ENCODE data around the gene TNRC6B.

- TF ChIP-seq, protein P1, sequence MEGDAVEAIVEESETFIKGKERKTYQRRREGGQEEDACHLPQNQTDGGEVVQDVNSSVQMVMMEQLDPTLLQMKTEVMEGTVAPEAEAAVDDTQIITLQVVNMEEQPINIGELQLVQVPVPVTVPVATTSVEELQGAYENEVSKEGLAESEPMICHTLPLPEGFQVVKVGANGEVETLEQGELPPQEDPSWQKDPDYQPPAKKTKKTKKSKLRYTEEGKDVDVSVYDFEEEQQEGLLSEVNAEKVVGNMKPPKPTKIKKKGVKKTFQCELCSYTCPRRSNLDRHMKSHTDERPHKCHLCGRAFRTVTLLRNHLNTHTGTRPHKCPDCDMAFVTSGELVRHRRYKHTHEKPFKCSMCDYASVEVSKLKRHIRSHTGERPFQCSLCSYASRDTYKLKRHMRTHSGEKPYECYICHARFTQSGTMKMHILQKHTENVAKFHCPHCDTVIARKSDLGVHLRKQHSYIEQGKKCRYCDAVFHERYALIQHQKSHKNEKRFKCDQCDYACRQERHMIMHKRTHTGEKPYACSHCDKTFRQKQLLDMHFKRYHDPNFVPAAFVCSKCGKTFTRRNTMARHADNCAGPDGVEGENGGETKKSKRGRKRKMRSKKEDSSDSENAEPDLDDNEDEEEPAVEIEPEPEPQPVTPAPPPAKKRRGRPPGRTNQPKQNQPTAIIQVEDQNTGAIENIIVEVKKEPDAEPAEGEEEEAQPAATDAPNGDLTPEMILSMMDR (IDR thresholded peaks at IDR 0.05; ENCODE audit: poor library complexity, severe bottlenecking), result no peak
- no peak for TF ChIP-seq POLR2AphosphoS5 (IDR thresholded peaks at IDR 0.05)
- TF ChIP-seq REST (IDR thresholded peaks at IDR 0.05; ENCODE audit: borderline replicate concordance), result no peak
- TF ChIP-seq SMC3 (conservative IDR thresholded peaks at IDR 0.05; ENCODE audit: poor library complexity), result no peak
- TF ChIP-seq EP300 (conservative IDR thresholded peaks at IDR 0.05; ENCODE audit: poor library complexity, severe bottlenecking), result no peak
- no peak for TF ChIP-seq TAF1 (IDR thresholded peaks at IDR 0.05; ENCODE audit: low read depth)
Observed at GRCh38 chr22:40300316-40300715, 122.6 kb downstream of the TNRC6B start.

Measured in neural cell (in vitro differentiated cells).